WTC11 (cell line): ENCODE data around the gene MTNR1B. TPM values are rescaled to one million over a fixed set of nuclear protein-coding genes. Genes with fewer than 3 reads are reported as not detected.

Source experiments
- ATAC-seq: fragments of 200-7000 bp; cut with Tn5 transposase; 2 replicates; pipeline ENCODE4 v1.10.0; 2021; ENCODE audit warnings: mild to moderate bottlenecking, moderate library complexity
- CTCF ChIA-PET: fragments of 300-600 bp; sonication (Branson Sonifier 250); formaldehyde crosslinking; loops from one replicate; lab custom pipeline; 2021; ENCODE audit warnings: antibody characterized with exemption; lab: Charles Lee
- POLR2A ChIA-PET: fragments of 350-600 bp; sonication (Branson Sonifier 250); formaldehyde crosslinking; loops from one replicate; lab custom pipeline; 2021; ENCODE audit warnings: antibody characterized with exemption; lab: Charles Lee
- DNase-seq: peaks from one replicate; pipeline ENCODE4 v3.0.0; 2021; ENCODE audit warnings: low spot score
- H3K27ac Mint-ChIP-seq: 2 replicates; pipeline ENCODE4 v1.8.0; 2021; ENCODE audit warnings: mixed read lengths
- H3K27me3 Mint-ChIP-seq: 2 replicates; pipeline ENCODE4 v1.8.0; 2021; ENCODE audit warnings: low read depth, mild to moderate bottlenecking, moderate library complexity, mixed read lengths
- H3K36me3 Mint-ChIP-seq: 2 replicates; pipeline ENCODE4 v1.8.0; 2021; ENCODE audit warnings: mixed read lengths
- H3K4me1 Mint-ChIP-seq: 2 replicates; pipeline ENCODE4 v1.8.0; 2022; ENCODE audit warnings: mixed read lengths
- H3K4me3 Mint-ChIP-seq: 2 replicates; pipeline ENCODE4 v1.8.0; 2021; ENCODE audit warnings: mild to moderate bottlenecking, moderate library complexity, mixed read lengths
- H3K9me3 Mint-ChIP-seq: 2 replicates; pipeline ENCODE4 v1.8.0; 2021; ENCODE audit warnings: mixed read lengths
- ARID4B ChIP-seq: sonication (generic); formaldehyde crosslinking; IDR thresholded peaks from 2 replicates; pipeline ENCODE4 v1.8.0; 2023; ENCODE audit warnings: missing genetic modification reagents, mild to moderate bottlenecking, borderline replicate concordance
- ATF6 ChIP-seq: sonication (generic); formaldehyde crosslinking; IDR thresholded peaks from 2 replicates; pipeline ENCODE4 v1.8.1; 2023; ENCODE audit warnings: mild to moderate bottlenecking, missing genetic modification reagents
- ELF4 ChIP-seq: sonication (generic); formaldehyde crosslinking; IDR thresholded peaks from 2 replicates; pipeline ENCODE4 v1.8.1; 2022; ENCODE audit warnings: low read depth, mild to moderate bottlenecking, moderate library complexity, missing genetic modification reagents
- EMX1 ChIP-seq: fragments of 250-450 bp; sonication (Bioruptor Pico); IDR thresholded peaks from 2 replicates; pipeline ENCODE4 v1.8.0; 2021; ENCODE audit warnings: mild to moderate bottlenecking
- ETV6 ChIP-seq: sonication (generic); formaldehyde crosslinking; IDR thresholded peaks from 2 replicates; pipeline ENCODE4 v1.8.1; 2022; ENCODE audit warnings: mild to moderate bottlenecking, missing genetic modification reagents
- FOXK1 ChIP-seq: sonication (generic); formaldehyde crosslinking; IDR thresholded peaks from 2 replicates; pipeline ENCODE4 v1.8.0; 2022; ENCODE audit warnings: mild to moderate bottlenecking, moderate library complexity, missing genetic modification reagents
- FOXP4 ChIP-seq: sonication (generic); formaldehyde crosslinking; IDR thresholded peaks from 2 replicates; pipeline ENCODE4 v1.8.0; 2022; ENCODE audit warnings: mild to moderate bottlenecking, missing genetic modification reagents
- GRHL2 ChIP-seq: fragments of 250-450 bp; sonication (Bioruptor Pico); IDR thresholded peaks from 2 replicates; pipeline ENCODE4 v1.8.0; 2022; ENCODE audit warnings: mild to moderate bottlenecking, moderate library complexity; ENCODE audit not compliant: insufficient replicate concordance, severe bottlenecking
- KAT7 ChIP-seq: sonication (generic); formaldehyde crosslinking; IDR thresholded peaks from 2 replicates; pipeline ENCODE4 v1.8.1; 2023; ENCODE audit warnings: missing genetic modification reagents, mild to moderate bottlenecking, borderline replicate concordance
- NR1H2 ChIP-seq: sonication (generic); formaldehyde crosslinking; IDR thresholded peaks from 2 replicates; pipeline ENCODE4 v1.9.0; 2021; ENCODE audit warnings: mild to moderate bottlenecking, moderate library complexity, missing genetic modification reagents
- TEAD1 ChIP-seq: sonication (generic); formaldehyde crosslinking; IDR thresholded peaks from 2 replicates; pipeline ENCODE4 v1.8.0; 2022; ENCODE audit warnings: mild to moderate bottlenecking, missing genetic modification reagents
- ZBTB21 ChIP-seq: sonication (generic); formaldehyde crosslinking; IDR thresholded peaks from 2 replicates; pipeline ENCODE4 v1.8.1; 2023; ENCODE audit warnings: mild to moderate bottlenecking, missing genetic modification reagents, borderline replicate concordance
- ZNF121 ChIP-seq: sonication (generic); formaldehyde crosslinking; IDR thresholded peaks from 2 replicates; pipeline ENCODE4 v1.8.0; 2023; ENCODE audit warnings: missing genetic modification reagents
- ZNF396 ChIP-seq: fragments of 250-450 bp; sonication (Bioruptor Pico); IDR thresholded peaks from 2 replicates; pipeline ENCODE4 v1.8.0; 2021; ENCODE audit warnings: mild to moderate bottlenecking, moderate library complexity, borderline replicate concordance
- ZNF423 ChIP-seq: fragments of 250-450 bp; sonication (Bioruptor Pico); IDR thresholded peaks from 2 replicates; pipeline ENCODE4 v2.1.2; 2022; ENCODE audit warnings: mild to moderate bottlenecking, moderate library complexity
- ZNF532 ChIP-seq: fragments of 250-450 bp; sonication (Bioruptor Pico); IDR thresholded peaks from 2 replicates; pipeline ENCODE4 v1.9.0; 2021; ENCODE audit warnings: mild to moderate bottlenecking, borderline replicate concordance
- ZNF671 ChIP-seq: fragments of 250-450 bp; sonication (Bioruptor Pico); IDR thresholded peaks from 2 replicates; pipeline ENCODE4 v1.8.0; 2021; ENCODE audit warnings: mild to moderate bottlenecking
- total RNA-seq: library from RNA; stranded (reverse); gene quantifications from 3 replicates; pipeline ENCODE4 v1.2.3, GENCODE V29; 2021

MTNR1B gene
- total RNA-seq, 1 experiment from 2014 or later, result not detected

- peaks cover 3% of the 10 kb centered on the region; the same call in 1 of the 2 replicates for H3K27me3 Mint-ChIP-seq
- DNase-seq, result no peak
- H3K9me3 Mint-ChIP-seq, result peaks cover 21% of the 10 kb centered on the region
- peaks cover 3% of the 10 kb centered on the region; the same call in 1 of the 2 replicates for H3K4me1 Mint-ChIP-seq
- ATAC-seq, result peak; percentile 38; the same call in 1 of the 2 replicates
- H3K36me3 Mint-ChIP-seq, result peaks cover 10% of the 10 kb centered on the region
- H3K4me3 Mint-ChIP-seq, result no peak overlapping the region
- TF ChIP-seq ZNF423 (CRISPR knock-in tag), result 0 out of 2 replicates have a peak, but pooled peaks have one; percentile 3
- TF ChIP-seq FOXK1 (CRISPR knock-in tag), result no peak
- no peak for TF ChIP-seq ZNF121 (CRISPR knock-in tag)
- TF ChIP-seq NR1H2 (CRISPR knock-in tag), result no peak
- no peak for TF ChIP-seq ZBTB21 (CRISPR knock-in tag)
- no peak for TF ChIP-seq TEAD1 (CRISPR knock-in tag)
- no peak overlapping the region for H3K27ac Mint-ChIP-seq
- ChIA-PET CTCF (interaction anchor here (1.5 kb wide), 1 partner anchor 12 kb away, joined by 5 read pairs; no protein-coding TSS in a partner anchor), POLR2A (no interaction called here)
Measured at GRCh38 chr11:92954003-92954402, 15.4 kb upstream of the MTNR1B start.

- Mint-ChIP-seq H3K27ac (no peak overlapping the region), H3K4me3 (no peak overlapping the region), H3K27me3 (peaks cover 3% of the 10 kb centered on the region; the same call in 1 of the 2 replicates), H3K9me3 (peaks cover 2% of the 10 kb centered on the region), H3K36me3 (no peaks in the 10 kb centered on the region), H3K4me1 (peaks cover 3% of the 10 kb centered on the region; the same call in 1 of the 2 replicates)
- ChIA-PET CTCF (no interaction called here), POLR2A (no interaction called here)
- no peak for TF ChIP-seq ARID4B (CRISPR knock-in tag)
- TF ChIP-seq KAT7 (CRISPR knock-in tag), result no peak
- DNase-seq (no peak), ATAC-seq (no peak)
Measured at GRCh38 chr11:92955860-92956259, 13.6 kb upstream of the MTNR1B start.

- no peaks in the 10 kb centered on the region for H3K9me3 Mint-ChIP-seq
- POLR2A ChIA-PET, result no interaction called here
- no peak overlapping the region for H3K27ac Mint-ChIP-seq
- H3K4me1 Mint-ChIP-seq, result 0 out of 2 replicates have a peak, but pooled peaks cover 2% of the 10 kb centered on the region
- CTCF ChIA-PET, result no interaction called here
- ATAC-seq, result no peak
- H3K4me3 Mint-ChIP-seq, result no peak overlapping the region
- H3K36me3 Mint-ChIP-seq, result no peaks in the 10 kb centered on the region
- TF ChIP-seq ATF6 (CRISPR knock-in tag), result no peak
- TF ChIP-seq ZNF396 (CRISPR knock-in tag), result no peak
- no peak for TF ChIP-seq ZNF671
- no peak for TF ChIP-seq ELF4 (CRISPR knock-in tag)
- no peak for TF ChIP-seq ZNF532 (CRISPR knock-in tag)
- no peak for TF ChIP-seq FOXP4 (CRISPR knock-in tag)
- no peak for TF ChIP-seq ETV6
- no peak for TF ChIP-seq GRHL2 (CRISPR knock-in tag)
- no peak for TF ChIP-seq EMX1
- H3K27me3 Mint-ChIP-seq, result peaks cover 3% of the 10 kb centered on the region; the same call in 1 of the 2 replicates
- no peak for DNase-seq
Measured at GRCh38 chr11:92960886-92961285, 8.6 kb upstream of the MTNR1B start.
